ENCODE measurements around the gene FMN2. TPM values are rescaled to one million over a fixed set of nuclear protein-coding genes. Genes with fewer than 3 reads are reported as not detected.

The FMN2 gene
- total RNA-seq, 2 experiments from 2014 or later: not detected

DNA sequence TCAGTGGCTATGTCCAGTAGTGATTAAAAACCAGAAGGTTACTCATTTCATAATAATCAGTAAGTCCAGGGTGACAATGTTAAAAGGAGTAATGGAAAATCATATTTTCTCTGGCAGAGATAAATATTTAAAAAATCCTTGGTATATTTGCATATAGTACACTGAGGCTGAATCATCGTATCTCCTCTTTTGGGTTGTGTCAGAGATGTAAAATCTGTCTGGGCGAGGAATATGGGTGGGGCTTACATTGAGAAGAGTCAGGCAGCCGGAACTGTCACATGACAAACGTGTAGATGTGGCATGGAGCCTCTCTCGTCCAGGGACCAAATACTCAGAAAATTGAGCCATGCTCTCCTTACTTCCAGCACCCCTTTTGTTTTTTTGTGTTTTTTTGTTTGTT lies 120.9 kb downstream of the FMN2 start:
- H3K27me3 Mint-ChIP-seq: no peaks in the 10 kb centered on the region
- DNase-seq: no peak
- TF ChIP-seq, protein P1, sequence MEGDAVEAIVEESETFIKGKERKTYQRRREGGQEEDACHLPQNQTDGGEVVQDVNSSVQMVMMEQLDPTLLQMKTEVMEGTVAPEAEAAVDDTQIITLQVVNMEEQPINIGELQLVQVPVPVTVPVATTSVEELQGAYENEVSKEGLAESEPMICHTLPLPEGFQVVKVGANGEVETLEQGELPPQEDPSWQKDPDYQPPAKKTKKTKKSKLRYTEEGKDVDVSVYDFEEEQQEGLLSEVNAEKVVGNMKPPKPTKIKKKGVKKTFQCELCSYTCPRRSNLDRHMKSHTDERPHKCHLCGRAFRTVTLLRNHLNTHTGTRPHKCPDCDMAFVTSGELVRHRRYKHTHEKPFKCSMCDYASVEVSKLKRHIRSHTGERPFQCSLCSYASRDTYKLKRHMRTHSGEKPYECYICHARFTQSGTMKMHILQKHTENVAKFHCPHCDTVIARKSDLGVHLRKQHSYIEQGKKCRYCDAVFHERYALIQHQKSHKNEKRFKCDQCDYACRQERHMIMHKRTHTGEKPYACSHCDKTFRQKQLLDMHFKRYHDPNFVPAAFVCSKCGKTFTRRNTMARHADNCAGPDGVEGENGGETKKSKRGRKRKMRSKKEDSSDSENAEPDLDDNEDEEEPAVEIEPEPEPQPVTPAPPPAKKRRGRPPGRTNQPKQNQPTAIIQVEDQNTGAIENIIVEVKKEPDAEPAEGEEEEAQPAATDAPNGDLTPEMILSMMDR (IDR thresholded peaks at IDR 0.05): no peak
- H3K27ac Mint-ChIP-seq: no peak overlapping the region
- H3K4me1 Mint-ChIP-seq (ENCODE audit: low read depth): no peaks in the 10 kb centered on the region
- no peaks in the 10 kb centered on the region for H3K9me3 Mint-ChIP-seq
- no peaks in the 10 kb centered on the region for H3K9me3 ChIP-seq (ENCODE audit: control insufficient read depth in 1 of 2, insufficient read depth in 1 of 2, low read length in 2 of 2)
- ATAC-seq (ENCODE audit: poor library complexity): no peak
- no peak overlapping the region for H3K27ac ChIP-seq (ENCODE audit: low read depth in 1 of 2, low read length in 2 of 2)
- POLR2A ChIA-PET: interaction anchor here (1.2 kb wide), 1 partner anchor 51 kb away, joined by 3 read pairs; no protein-coding TSS in a partner anchor
- CTCF ChIA-PET: no interaction called here
- no peaks in the 10 kb centered on the region for H3K36me3 Mint-ChIP-seq (ENCODE audit: low read depth)
- no peak overlapping the region for H3K4me3 ChIP-seq (ENCODE audit: low read length)
- no peaks in the 10 kb centered on the region for H3K36me3 ChIP-seq (ENCODE audit: insufficient read depth, low read length)
- intact Hi-C loops (cut with DNase I, micrococcal nuclease): no loop called here
- H3K27me3 ChIP-seq (ENCODE audit: control insufficient read depth in 1 of 2, insufficient read depth in 2 of 2, low read length in 2 of 2): no peaks in the 10 kb centered on the region
- no peak overlapping the region for H3K4me3 Mint-ChIP-seq
- H3K4me1 ChIP-seq (ENCODE audit: insufficient read depth, low read length): no peaks in the 10 kb centered on the region

DNA sequence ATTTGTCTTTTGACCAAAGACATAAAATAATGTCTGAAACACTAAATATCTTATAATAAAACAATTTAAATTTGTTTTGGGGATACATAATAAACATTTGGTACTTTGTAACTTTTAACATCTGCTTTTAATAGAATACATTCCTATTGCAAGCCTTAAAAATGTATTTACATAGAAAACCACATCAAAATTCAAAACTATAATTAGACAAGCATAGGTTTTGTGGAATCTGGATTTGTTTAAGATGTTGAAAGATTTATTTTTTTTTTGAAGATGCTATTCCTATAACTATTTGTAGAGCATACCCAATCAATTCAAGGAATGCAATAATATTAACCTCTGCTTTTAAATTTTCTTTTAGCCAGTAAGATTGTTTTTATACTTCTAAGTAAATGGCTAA lies 125.7 kb downstream of the FMN2 start:
- ChIA-PET CTCF (no interaction called here), POLR2A (no interaction called here)
- Mint-ChIP-seq H3K27ac (no peak overlapping the region), H3K4me1 (ENCODE audit: low read depth) (no peaks in the 10 kb centered on the region), H3K36me3 (ENCODE audit: low read depth) (no peaks in the 10 kb centered on the region), H3K4me3 (no peak overlapping the region), H3K9me3 (peaks cover 7% of the 10 kb centered on the region), H3K27me3 (no peaks in the 10 kb centered on the region)
- intact Hi-C loops (cut with DNase I, micrococcal nuclease): no loop called here
- DNase-seq: no peak
- no peaks in the 10 kb centered on the region for H3K27me3 ChIP-seq (ENCODE audit: control insufficient read depth in 1 of 2, insufficient read depth in 2 of 2, low read length in 2 of 2)
- ATAC-seq (ENCODE audit: poor library complexity): no peak
- TF ChIP-seq, protein P1 (IDR thresholded peaks at IDR 0.05): no peak
- no peak overlapping the region for H3K27ac ChIP-seq (ENCODE audit: low read depth in 1 of 2, low read length in 2 of 2)
- no peak overlapping the region for H3K4me3 ChIP-seq (ENCODE audit: low read length)
- no peaks in the 10 kb centered on the region for H3K4me1 ChIP-seq (ENCODE audit: insufficient read depth, low read length)
- peaks cover 0 to 3% of the 10 kb centered on the region in 2 experiments for H3K9me3 ChIP-seq (ENCODE audit: control insufficient read depth in 1 of 2, insufficient read depth in 1 of 2, low read length in 2 of 2)
- no peaks in the 10 kb centered on the region for H3K36me3 ChIP-seq (ENCODE audit: insufficient read depth, low read length)

GRCh38 chr1:240219104-240219503 lies 127.4 kb downstream of the FMN2 start:
- H3K9me3 Mint-ChIP-seq: peaks cover 12% of the 10 kb centered on the region

More at GRCh38 chr1:240219104-240219503, 127.4 kb downstream of the FMN2 start:
- DNase-seq: no peak
- Histone ChIP-seq H3K27ac (ENCODE audit: low read depth in 1 of 2, low read length in 2 of 2) (no peak overlapping the region), H3K36me3 (ENCODE audit: insufficient read depth, low read length) (no peaks in the 10 kb centered on the region), H3K27me3 (ENCODE audit: control insufficient read depth in 1 of 2, insufficient read depth in 2 of 2, low read length in 2 of 2) (no peaks in the 10 kb centered on the region), H3K9me3 (ENCODE audit: control insufficient read depth in 1 of 2, insufficient read depth in 1 of 2, low read length in 2 of 2) (peaks cover 0 to 3% of the 10 kb centered on the region in 2 experiments), H3K4me3 (ENCODE audit: low read length) (no peak overlapping the region), H3K4me1 (ENCODE audit: insufficient read depth, low read length) (no peaks in the 10 kb centered on the region)
- ChIA-PET CTCF (interaction anchor here (0.6 kb wide), 1 partner anchor 1720 kb away, joined by 3 read pairs; no protein-coding TSS in a partner anchor), POLR2A (no interaction called here)
- Mint-ChIP-seq H3K4me3 (no peak overlapping the region), H3K27me3 (no peaks in the 10 kb centered on the region), H3K36me3 (ENCODE audit: low read depth) (no peaks in the 10 kb centered on the region), H3K4me1 (ENCODE audit: low read depth) (no peaks in the 10 kb centered on the region), H3K27ac (no peak overlapping the region)
- intact Hi-C loops (cut with DNase I, micrococcal nuclease): no loop called here
- no peak for ATAC-seq (ENCODE audit: poor library complexity)
- TF ChIP-seq, protein P1 (IDR thresholded peaks at IDR 0.05): no peak
